GM13977 (cell line): ENCODE measurements around the gene FSIP1.

Experiments used
- DNase-seq: peaks from one replicate; pipeline ENCODE4 v3.0.0; 2012; ENCODE audit warnings: low spot score
- in situ Hi-C: fragments of 300-500 bp; cut with MboI; formaldehyde crosslinking; loops from one replicate; pipeline ENCODE4 v1.12.0; 2022; ENCODE audit warnings: low sequenced_read_pairs, low pct_unique_long_range_greater_than_20kb, mixed read lengths, inconsistent platforms; ENCODE audit not compliant: unreplicated experiment
- TF ChIP-seq, protein P1 (sequence below): IDR thresholded peaks from 2 replicates; pipeline ENCODE4 v1.5.1; 2012; ENCODE audit warnings: mild to moderate bottlenecking, control low read depth; ENCODE audit not compliant: insufficient read depth; ENCODE audit errors: extremely low read depth, missing control alignments

FSIP1 gene

DNA sequence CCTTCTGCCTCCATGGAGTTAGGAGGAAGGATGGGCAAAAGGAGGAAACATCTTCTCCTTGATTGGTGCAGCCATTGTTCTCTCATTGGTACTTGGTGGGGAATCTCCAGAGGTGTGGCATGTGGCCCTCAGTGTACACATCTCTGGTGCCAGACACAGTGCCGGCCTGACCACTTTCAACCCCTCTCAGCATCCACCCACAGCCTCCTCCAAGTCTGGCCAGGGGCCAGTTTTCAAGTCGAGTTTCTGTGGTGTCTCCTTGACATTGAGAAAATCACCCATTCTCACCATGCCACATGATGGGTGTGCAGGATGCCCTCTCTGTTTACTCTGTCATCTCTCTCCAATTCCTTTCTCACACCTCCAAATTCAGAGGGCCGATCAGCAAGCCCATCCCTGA is 12.8 kb upstream of the FSIP1 start:
- in situ Hi-C loops, result no loop called here
- TF ChIP-seq, protein P1, sequence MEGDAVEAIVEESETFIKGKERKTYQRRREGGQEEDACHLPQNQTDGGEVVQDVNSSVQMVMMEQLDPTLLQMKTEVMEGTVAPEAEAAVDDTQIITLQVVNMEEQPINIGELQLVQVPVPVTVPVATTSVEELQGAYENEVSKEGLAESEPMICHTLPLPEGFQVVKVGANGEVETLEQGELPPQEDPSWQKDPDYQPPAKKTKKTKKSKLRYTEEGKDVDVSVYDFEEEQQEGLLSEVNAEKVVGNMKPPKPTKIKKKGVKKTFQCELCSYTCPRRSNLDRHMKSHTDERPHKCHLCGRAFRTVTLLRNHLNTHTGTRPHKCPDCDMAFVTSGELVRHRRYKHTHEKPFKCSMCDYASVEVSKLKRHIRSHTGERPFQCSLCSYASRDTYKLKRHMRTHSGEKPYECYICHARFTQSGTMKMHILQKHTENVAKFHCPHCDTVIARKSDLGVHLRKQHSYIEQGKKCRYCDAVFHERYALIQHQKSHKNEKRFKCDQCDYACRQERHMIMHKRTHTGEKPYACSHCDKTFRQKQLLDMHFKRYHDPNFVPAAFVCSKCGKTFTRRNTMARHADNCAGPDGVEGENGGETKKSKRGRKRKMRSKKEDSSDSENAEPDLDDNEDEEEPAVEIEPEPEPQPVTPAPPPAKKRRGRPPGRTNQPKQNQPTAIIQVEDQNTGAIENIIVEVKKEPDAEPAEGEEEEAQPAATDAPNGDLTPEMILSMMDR, result no peak
- no peak for DNase-seq

DNA sequence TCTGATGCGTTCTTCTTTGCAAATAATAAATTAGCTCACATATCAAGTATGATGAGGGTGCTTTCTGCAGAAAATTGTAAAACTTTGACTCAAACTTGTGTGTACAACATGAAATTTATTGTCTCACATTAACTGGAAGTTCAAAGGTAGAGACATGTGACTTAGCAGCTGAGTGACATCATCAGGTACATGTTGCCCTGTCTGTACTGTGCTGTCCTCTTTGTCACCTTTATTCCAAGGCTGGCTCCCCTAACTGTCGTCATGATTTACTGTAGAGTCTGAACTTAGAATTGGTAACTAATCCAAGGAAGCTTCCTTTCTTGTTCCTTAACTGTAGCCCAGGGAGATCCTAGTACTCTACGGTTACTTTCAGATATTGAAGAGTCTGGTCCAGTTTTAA is 12.3 kb upstream of the FSIP1 start:
- TF ChIP-seq, protein P1, result no peak
- in situ Hi-C loops, result no loop called here

GRCh38 chr15:39793923-39794322 is 11.3 kb upstream of the FSIP1 start:
- in situ Hi-C loops, result no loop called here
- TF ChIP-seq, protein P1, result no peak
- DNase-seq, result no peak

More for the DNA sequence above, 12.3 kb upstream of the FSIP1 start:
- DNase-seq, result no peak

- in situ Hi-C loops, result no loop called here
- DNase-seq, result no peak
- TF ChIP-seq, protein P1, result no peak
These were observed 10.2 kb upstream of the FSIP1 start for GRCh38 chr15:39792844-39793335.

- in situ Hi-C loops, result no loop called here
- no peak for DNase-seq
- TF ChIP-seq, protein P1, result no peak
These were observed 9.6 kb upstream of the FSIP1 start for GRCh38 chr15:39792025-39792843.

- in situ Hi-C loops, result no loop called here
- TF ChIP-seq, protein P1, result no peak
- no peak for DNase-seq
These were observed 7.1 kb upstream of the FSIP1 start for GRCh38 chr15:39789736-39790135.
